Measurements from ENCODE around the gene GCLC.
"Not testable (repeated sequence)": the region's sequence is repeated elsewhere in the genome, so short reads cannot be mapped to it uniquely, and the experiment has no call there.

Gene GCLC

DNA sequence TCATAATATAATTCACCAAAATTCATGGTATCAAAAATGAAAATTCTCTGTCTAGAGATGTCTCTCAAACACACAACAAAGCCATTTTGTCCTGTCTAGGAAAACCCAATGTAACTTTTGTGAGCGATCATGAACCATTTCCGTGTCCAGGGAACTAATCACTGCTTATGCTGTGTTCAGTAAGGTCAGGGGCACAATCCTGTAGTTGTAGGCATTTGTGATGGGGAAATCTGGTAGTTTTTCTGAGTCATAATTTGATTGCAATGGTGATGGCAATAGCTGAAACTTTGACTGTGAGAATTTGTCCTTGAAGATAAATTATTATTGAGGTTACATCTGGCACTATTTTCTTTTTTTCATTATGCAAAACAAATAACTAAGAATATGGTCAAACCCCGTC is 21.0 kb upstream of the GCLC start:
- H3K4me3 ChIP-seq (replicated peaks; ENCODE audit: low read depth, low read length): no peak overlapping the region
- TF ChIP-seq, protein P1, sequence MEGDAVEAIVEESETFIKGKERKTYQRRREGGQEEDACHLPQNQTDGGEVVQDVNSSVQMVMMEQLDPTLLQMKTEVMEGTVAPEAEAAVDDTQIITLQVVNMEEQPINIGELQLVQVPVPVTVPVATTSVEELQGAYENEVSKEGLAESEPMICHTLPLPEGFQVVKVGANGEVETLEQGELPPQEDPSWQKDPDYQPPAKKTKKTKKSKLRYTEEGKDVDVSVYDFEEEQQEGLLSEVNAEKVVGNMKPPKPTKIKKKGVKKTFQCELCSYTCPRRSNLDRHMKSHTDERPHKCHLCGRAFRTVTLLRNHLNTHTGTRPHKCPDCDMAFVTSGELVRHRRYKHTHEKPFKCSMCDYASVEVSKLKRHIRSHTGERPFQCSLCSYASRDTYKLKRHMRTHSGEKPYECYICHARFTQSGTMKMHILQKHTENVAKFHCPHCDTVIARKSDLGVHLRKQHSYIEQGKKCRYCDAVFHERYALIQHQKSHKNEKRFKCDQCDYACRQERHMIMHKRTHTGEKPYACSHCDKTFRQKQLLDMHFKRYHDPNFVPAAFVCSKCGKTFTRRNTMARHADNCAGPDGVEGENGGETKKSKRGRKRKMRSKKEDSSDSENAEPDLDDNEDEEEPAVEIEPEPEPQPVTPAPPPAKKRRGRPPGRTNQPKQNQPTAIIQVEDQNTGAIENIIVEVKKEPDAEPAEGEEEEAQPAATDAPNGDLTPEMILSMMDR (IDR thresholded peaks at IDR 0.05; ENCODE audit: low read depth, low read length, missing control alignments): no peak
- DNase-seq (ENCODE audit: extremely low read depth, low read depth): no peak

DNA sequence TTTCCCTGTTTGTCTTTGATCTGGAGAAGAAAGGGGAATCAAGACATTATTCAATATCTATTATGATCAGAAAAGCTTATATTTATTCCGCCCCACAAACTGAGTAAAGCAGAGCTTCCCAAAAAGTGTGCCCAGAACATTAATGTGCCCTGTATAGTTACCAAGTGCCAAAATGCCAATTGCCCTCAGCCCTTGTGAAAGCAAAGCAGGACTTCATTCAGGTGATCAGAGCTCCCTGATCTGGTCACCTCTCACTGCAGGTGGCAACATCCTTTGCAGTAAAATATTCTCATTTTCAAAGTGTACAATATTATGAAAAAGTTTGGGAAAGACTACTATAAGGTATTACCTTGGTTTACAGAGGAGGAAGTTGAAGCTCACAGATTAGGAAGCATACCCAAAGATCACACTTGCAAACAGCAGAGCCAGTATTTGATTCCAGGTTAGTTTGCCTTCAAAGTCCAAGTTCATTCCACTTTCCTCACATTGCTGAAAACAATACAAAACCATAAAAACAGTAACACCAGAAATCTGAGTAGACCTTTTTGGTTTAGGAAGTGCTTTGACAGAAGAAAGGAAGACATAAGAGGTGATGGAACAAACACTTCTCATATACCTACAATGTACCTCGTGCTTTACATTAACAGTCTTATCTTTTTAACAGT is 19.6 kb upstream of the GCLC start:
- TF ChIP-seq, protein P1 (IDR thresholded peaks at IDR 0.05; ENCODE audit: low read depth, low read length, missing control alignments): no peak
- H3K4me3 ChIP-seq (replicated peaks; ENCODE audit: low read depth, low read length): no peak overlapping the region
- no peak for DNase-seq (ENCODE audit: extremely low read depth, low read depth)

DNA sequence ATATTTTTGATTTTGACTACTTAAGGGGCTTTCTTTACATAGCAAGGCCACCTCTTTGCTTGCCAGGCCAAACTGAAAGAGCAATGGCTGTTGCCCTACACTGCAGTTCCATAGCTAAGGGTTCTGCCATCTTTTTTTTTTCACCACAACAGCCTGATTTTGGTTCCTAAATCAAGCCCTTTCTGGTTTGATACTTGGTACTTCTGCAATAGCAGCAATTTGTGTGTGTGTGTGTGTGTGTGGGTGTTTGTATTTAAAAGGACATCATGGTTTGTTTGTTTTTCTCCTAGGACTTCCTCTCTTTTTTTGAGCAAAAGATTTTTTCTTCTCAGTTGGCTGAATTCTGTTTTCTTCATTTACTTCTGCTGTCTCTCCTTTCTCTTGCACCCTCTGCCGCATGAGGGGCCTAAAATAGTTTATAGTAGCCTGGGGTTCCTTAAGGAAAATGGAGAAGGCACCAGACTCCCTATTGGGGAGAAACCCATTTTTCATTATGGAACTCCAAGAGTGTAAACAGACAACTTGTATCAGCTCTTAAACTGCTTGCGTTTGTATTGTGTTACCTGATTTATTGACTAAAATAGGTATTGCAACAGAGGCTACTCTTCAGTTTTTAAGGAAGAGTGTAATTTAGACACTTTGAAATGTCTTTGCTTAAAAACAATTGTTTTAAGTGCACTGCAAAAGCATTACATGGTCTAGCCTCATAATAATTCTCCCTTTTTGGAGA is 12.2 kb upstream of the GCLC start:
- no peak for DNase-seq (ENCODE audit: extremely low read depth, low read depth)
- TF ChIP-seq, protein P1 (IDR thresholded peaks at IDR 0.05; ENCODE audit: low read depth, low read length, missing control alignments): no peak
- H3K4me3 ChIP-seq (replicated peaks; ENCODE audit: low read depth, low read length): no peak overlapping the region

DNA sequence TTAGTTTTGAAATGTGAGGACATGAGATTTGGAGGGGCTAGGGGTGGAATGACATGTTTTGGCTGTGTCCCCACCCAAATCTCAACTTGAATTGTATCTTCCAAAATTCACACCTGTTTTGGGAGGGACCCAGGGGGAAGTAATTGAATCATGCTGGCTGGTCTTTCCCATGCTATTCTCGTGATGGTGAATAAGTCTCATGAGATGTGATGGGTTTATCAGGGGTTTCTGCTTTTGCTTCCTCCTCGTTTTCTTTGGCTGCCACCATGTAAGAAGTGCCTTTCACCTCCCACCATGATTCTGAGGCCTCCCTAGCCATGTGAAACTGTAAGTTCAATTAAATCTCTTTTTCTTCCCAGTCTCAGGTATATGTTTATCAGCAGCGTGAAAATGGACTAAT is 8.7 kb upstream of the GCLC start:
- H3K4me3 ChIP-seq (replicated peaks; ENCODE audit: low read depth, low read length); DNase-seq (ENCODE audit: extremely low read depth, low read depth): not testable (repeated sequence)

DNA sequence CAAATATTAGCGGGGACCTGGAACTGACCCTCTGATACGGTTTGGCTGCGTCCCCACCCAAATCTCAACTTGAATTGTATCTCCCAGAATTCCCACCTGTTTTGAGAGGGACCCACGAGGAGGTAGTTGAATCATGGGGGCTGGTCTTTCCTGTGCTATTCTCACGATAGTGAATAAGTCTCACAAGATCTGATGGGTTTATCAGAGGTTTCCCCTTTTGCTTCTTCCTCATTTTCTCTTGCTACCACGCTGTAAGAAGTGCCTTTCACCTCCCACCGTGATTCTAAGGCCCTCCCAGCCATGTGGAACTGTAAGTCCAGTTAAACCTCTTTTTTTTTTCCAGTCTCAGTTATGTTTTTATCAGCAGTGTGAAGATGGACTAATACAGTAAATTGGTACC is 6.8 kb upstream of the GCLC start:
- DNase-seq (ENCODE audit: extremely low read depth, low read depth); H3K4me3 ChIP-seq (replicated peaks; ENCODE audit: low read depth, low read length): not testable (repeated sequence)

DNA sequence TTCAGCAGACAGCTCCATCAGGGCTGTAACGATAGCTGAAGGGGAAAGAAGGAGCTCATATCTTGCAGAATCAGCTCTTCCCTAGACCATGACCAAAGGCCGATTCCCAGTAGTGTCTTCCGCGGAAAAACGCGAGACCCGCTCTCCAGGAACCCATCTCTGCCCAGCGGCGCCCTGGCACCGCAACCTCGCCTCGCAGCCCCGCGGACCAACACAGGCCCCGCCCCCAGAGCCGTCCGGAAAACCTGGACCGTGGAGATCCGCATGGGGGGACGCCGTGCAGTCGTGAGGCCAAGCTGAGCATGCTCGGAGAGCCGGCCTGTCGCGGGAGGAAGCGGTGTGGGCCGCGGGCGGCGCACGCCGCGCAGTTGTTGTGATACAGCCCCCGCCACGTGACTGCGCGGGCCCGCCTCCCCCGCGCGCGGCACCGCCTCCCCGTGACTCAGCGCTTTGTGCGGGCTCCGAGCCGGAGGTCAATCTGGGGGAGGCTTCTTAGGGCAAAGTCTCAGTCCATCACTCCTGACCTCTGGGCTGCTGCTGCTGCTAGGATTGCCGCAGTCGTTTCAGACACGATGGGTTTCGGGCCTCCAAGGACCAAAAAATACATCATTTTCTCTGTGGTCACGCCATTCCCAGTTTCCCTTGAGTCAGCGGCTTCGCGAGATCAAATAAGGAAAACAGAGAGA is 3.1 kb upstream of the GCLC start:
- TF ChIP-seq, protein P1 (IDR thresholded peaks at IDR 0.05; ENCODE audit: low read depth, low read length, missing control alignments): peak; percentile 3
- peak; percentile 70 for DNase-seq (ENCODE audit: extremely low read depth, low read depth)

DNA sequence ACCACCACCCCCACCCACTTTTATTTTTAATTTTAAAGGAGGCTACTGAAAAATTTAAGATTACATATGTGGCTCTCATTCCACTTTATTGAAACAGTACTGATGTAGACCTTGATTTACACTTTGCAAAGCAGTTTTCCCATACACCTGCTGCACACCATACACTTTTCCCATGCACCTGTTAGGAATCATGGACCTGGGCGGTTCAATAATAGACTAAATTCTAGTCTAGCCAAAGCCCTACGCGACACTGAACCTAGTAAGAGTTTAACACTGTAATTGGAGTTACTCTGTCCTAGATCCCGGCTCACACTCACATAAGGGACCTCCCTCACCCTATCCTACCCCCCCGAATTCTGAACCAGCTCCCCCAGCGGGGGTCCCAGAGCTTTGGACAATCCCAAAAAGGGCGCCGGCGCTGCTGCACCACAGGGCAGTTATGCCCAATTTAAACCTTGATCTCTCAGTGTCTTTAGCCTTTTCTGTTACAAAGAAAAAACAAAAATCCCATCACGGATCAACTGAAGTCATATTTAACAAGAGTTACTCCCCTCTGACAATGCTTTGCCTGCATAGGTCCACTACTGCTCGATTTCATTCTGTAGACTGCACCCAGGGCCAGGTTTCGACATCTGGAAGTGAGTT is 2.4 kb upstream of the GCLC start:
- peak overlapping the region; percentile 61 for H3K4me3 ChIP-seq (replicated peaks; ENCODE audit: low read depth, low read length)
- no peak for DNase-seq (ENCODE audit: extremely low read depth, low read depth)
- TF ChIP-seq, protein P1 (IDR thresholded peaks at IDR 0.05; ENCODE audit: low read depth, low read length, missing control alignments): no peak

More for the DNA sequence above, 3.1 kb upstream of the GCLC start:
- H3K4me3 ChIP-seq (replicated peaks; ENCODE audit: low read depth, low read length): peak overlapping the region; percentile 61

All from HFF-Myc (cell line).